HepG2 (cell line): ENCODE results near the gene CDC20. TPM values are rescaled to one million over a fixed set of nuclear protein-coding genes. Genes with fewer than 3 reads are reported as not detected.

Source experiments
- ATAC-seq: fragments of 200-7000 bp; cut with Tn5 transposase; 3 replicates; pipeline ENCODE4 v1.9.1; 2020; ENCODE audit warnings: mild to moderate bottlenecking, moderate library complexity
- BruUV-seq: library from RNA; stranded (reverse); fragments of 400-500 nt; replicated peaks from 2 replicates; lab custom pipeline; 2021; lab: Mats Ljungman, UMichigan
- CTCF ChIA-PET: fragments of 300-600 bp; formaldehyde crosslinking; extraction: SDS; loops from one replicate; lab custom pipeline; 2021; ENCODE audit warnings: low total read pairs, inconsistent platforms, low intra/inter-chr PET ratio; lab: Yijun Ruan, JAX
- POLR2A ChIA-PET: fragments of 350-600 bp; sonication (Branson Sonifier 250); formaldehyde crosslinking; loops from one replicate; lab custom pipeline; 2020; ENCODE audit warnings: antibody characterized with exemption, inconsistent platforms; lab: Yijun Ruan, JAX
- DNase-seq: peaks from one replicate; pipeline ENCODE4 v3.0.0-alpha.2; 2015; ENCODE audit warnings: low spot score
- FAIRE-seq: peaks from 3 replicates; lab custom pipeline; 2011; peaks lifted over from hg19 to GRCh38; lab: Jason Lieb, UNC
- H2AFZ ChIP-seq: one replicate; pipeline ENCODE4 v1.6.1; 2011; ENCODE audit warnings: low read length, inconsistent platforms
- H3K27ac ChIP-seq: fragments of 300-600 bp; 3 replicates; pipeline ENCODE4 v1.8.0; 2011; ENCODE audit warnings: mixed run types, mild to moderate bottlenecking, mixed read lengths, low read length, inconsistent platforms; ENCODE audit not compliant: insufficient read depth; ENCODE audit errors: extremely low read length
- H3K27me3 ChIP-seq, 2 experiments: fragments of 200-600 bp in 1 of 2; 2 replicates in 1 of 2; 3 replicates in 1 of 2; pipeline versions ENCODE4 v1.6.0 to v1.8.0; 2011; ENCODE audit warnings: low read length in 2 of 2, mild to moderate bottlenecking in 2 of 2, moderate library complexity in 2 of 2, inconsistent platforms in 1 of 2; ENCODE audit not compliant: insufficient read depth in 2 of 2, control insufficient read depth in 1 of 2
- H3K36me3 ChIP-seq, 2 experiments: fragments of 200-600 bp in 1 of 2; replicated peaks in 1 of 2; 2 replicates in 1 of 2; 3 replicates in 1 of 2; pipeline versions ENCODE4 v1.5.1 to v1.8.0; 2011; ENCODE audit warnings: low read length in 2 of 2, inconsistent platforms in 1 of 2; ENCODE audit not compliant: insufficient read depth in 2 of 2, control insufficient read depth in 1 of 2
- H3K4me1 ChIP-seq: 2 replicates; pipeline ENCODE4 v1.5.1; 2012; ENCODE audit warnings: low read length, inconsistent platforms; ENCODE audit not compliant: insufficient read depth
- H3K4me2 ChIP-seq: 2 replicates; pipeline ENCODE4 v1.6.0; 2011; ENCODE audit warnings: low read depth, low read length, inconsistent platforms
- H3K4me3 ChIP-seq, 3 experiments: fragments of 200-600 bp in 1 of 3; sonication (generic), shearing (Covaris generic) in 1 of 3; replicated peaks in 1 of 3; 2 replicates each; pipeline ENCODE4 v1.5.1; 2011 to 2016; ENCODE audit warnings: low read length in 3 of 3, inconsistent platforms in 2 of 3, low read depth in 2 of 3, mild to moderate bottlenecking in 2 of 3, control low read depth in 1 of 3, mixed read lengths in 1 of 3; ENCODE audit not compliant: insufficient read depth in 1 of 3
- H3K79me2 ChIP-seq: one replicate; pipeline ENCODE4 v1.6.1; 2011; ENCODE audit warnings: low read length, inconsistent platforms; ENCODE audit not compliant: insufficient read depth
- H3K9ac ChIP-seq: 2 replicates; pipeline ENCODE4 v1.6.0; 2011; ENCODE audit warnings: mild to moderate bottlenecking, low read depth, low read length, inconsistent platforms; ENCODE audit not compliant: insufficient read depth
- H3K9me3 ChIP-seq: 2 replicates; pipeline ENCODE4 v1.5.1; 2012; ENCODE audit warnings: mild to moderate bottlenecking, low read length
- H4K20me1 ChIP-seq: 2 replicates; pipeline ENCODE4 v1.6.0; 2011; ENCODE audit warnings: inconsistent platforms, mild to moderate bottlenecking, low read length, moderate library complexity; ENCODE audit not compliant: insufficient read depth
- MYNN ChIP-seq: sonication (generic); formaldehyde crosslinking; IDR thresholded peaks from 2 replicates; pipeline ENCODE4 v1.4.0; 2020; ENCODE audit warnings: mild to moderate bottlenecking, low read depth, missing genetic modification reagents
- NFE2 ChIP-seq: sonication (generic); formaldehyde crosslinking; IDR thresholded peaks from 2 replicates; pipeline ENCODE4 v1.4.0; 2020; ENCODE audit warnings: missing genetic modification reagents
- NFE2L1 ChIP-seq: sonication (generic); formaldehyde crosslinking; IDR thresholded peaks from 2 replicates; pipeline ENCODE4 v1.4.0; 2020; ENCODE audit warnings: missing genetic modification reagents, mild to moderate bottlenecking, borderline replicate concordance
- RAD21 ChIP-seq: fragments of 450-650 bp; formaldehyde crosslinking; IDR thresholded peaks from 2 replicates; pipeline ENCODE4 v1.5.0; 2020; ENCODE audit warnings: mild to moderate bottlenecking
- XRCC5 ChIP-seq: fragments of 200-400 bp; formaldehyde crosslinking; optimal IDR thresholded peaks from 2 replicates; pipeline ENCODE3; 2017; ENCODE audit warnings: mild to moderate bottlenecking, low read length
- ZSCAN31 ChIP-seq: sonication (generic); formaldehyde crosslinking; IDR thresholded peaks from 2 replicates; pipeline ENCODE4 v1.5.0; 2020; ENCODE audit warnings: low read depth, mild to moderate bottlenecking, missing genetic modification reagents
- WGBS: methylation state at CpG from one replicate; pipeline ENCODE4 v1.1.6; 2017; ENCODE audit warnings: low lambda C conversion rate; 5-methylcytosine and 5-hydroxymethylcytosine counted together
- in situ Hi-C: cut with HindIII; loops from 2 replicates; pipeline ENCODE4 v1.10.0; 2017; ENCODE audit warnings: low pct_unique_long_range_greater_than_20kb; ENCODE audit not compliant: extremely low pct_ligation_motif_present
- intact Hi-C: fragments of 100-400 bp; cut with micrococcal nuclease; formaldehyde crosslinking; loops from one replicate; pipeline ENCODE4 v1.10.0; 2022; ENCODE audit not compliant: unreplicated experiment
- polyA plus RNA-seq, 8 experiments: library from polyadenylated mRNA; depleted of rRNA in 3 of 8; stranded (reverse) in 7 of 8; unstranded in 1 of 8; fragments of >200 nt; fragmentation: Illumina TruSeq in 4 of 8; extraction: Trizol in 4 of 8; gene quantifications; 2 replicates each; pipeline versions ENCODE4 v1.2.1 to v1.2.3, GENCODE V29; 2011 to 2016; ENCODE audit warnings: low read depth in 4 of 8, missing spikeins in 1 of 8, mixed read lengths in 1 of 8; ENCODE audit not compliant: insufficient read depth in 1 of 8
- total RNA-seq, 5 experiments: library from RNA; depleted of rRNA; stranded (reverse); fragments of >200 nt; fragmentation: Illumina TruSeq; extraction: Trizol; gene quantifications; 2 replicates each; pipeline ENCODE4 v1.2.3, GENCODE V29; 2016; ENCODE audit warnings: low read depth in 1 of 5
- TF ChIP-seq, protein P1 (sequence below): sonication (generic); formaldehyde crosslinking; IDR thresholded peaks from 2 replicates; pipeline ENCODE4 v1.4.0; 2020; ENCODE audit warnings: missing genetic modification reagents
- TF ChIP-seq, protein P2 (sequence below): sonication (generic); formaldehyde crosslinking; IDR thresholded peaks from 2 replicates; pipeline ENCODE4 v1.8.0; 2022; ENCODE audit warnings: mild to moderate bottlenecking, missing genetic modification reagents

The CDC20 gene
- total and polyA plus RNA-seq, 2 of the 13 experiments (the other 11 are each of a cell fraction or from before 2014, with no cell fraction given): 57.9 to 90.0 TPM

DNA sequence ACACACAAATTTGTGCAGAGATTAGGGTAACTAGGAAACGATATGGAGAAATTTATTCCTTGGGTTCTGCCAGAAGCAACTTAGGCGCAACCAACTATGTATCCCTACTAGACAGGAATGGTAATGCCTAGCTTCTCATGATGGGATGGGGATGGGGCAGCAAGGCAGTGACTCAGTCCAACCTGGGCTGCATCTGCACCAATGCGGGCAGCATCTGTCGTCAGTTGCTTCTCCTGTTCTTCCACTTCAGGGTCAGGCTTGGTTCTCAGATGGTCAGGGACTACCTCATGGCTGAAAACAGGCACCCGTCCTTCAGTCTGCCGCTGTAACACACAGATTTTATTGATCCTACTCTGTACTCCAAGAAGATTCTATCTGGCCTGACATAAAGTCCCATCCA is 27.9 kb downstream of the CDC20 start:
- Histone ChIP-seq H3K4me2 (no peak overlapping the region), H2AFZ (no peak overlapping the region), H3K9me3 (no peaks in the 10 kb centered on the region), H3K79me2 (peaks cover 31% of the 10 kb centered on the region), H3K9ac (no peak overlapping the region)
- intact Hi-C loops: no loop called here
- CTCF ChIA-PET: no interaction called here
- no peak for FAIRE-seq
- BruUV-seq: no TSS peak
- TF ChIP-seq RAD21 (CRISPR knock-in tag) (no peak), NFE2 (CRISPR knock-in tag) (no peak), XRCC5 (no peak), MYNN (no peak), NFE2L1 (CRISPR knock-in tag) (no peak), ZSCAN31 (CRISPR knock-in tag) (no peak)
- TF ChIP-seq, protein P1, sequence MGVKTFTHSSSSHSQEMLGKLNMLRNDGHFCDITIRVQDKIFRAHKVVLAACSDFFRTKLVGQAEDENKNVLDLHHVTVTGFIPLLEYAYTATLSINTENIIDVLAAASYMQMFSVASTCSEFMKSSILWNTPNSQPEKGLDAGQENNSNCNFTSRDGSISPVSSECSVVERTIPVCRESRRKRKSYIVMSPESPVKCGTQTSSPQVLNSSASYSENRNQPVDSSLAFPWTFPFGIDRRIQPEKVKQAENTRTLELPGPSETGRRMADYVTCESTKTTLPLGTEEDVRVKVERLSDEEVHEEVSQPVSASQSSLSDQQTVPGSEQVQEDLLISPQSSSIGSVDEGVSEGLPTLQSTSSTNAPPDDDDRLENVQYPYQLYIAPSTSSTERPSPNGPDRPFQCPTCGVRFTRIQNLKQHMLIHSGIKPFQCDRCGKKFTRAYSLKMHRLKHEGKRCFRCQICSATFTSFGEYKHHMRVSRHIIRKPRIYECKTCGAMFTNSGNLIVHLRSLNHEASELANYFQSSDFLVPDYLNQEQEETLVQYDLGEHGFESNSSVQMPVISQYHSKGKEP (CRISPR knock-in tag): no peak
- TF ChIP-seq, protein P2, sequence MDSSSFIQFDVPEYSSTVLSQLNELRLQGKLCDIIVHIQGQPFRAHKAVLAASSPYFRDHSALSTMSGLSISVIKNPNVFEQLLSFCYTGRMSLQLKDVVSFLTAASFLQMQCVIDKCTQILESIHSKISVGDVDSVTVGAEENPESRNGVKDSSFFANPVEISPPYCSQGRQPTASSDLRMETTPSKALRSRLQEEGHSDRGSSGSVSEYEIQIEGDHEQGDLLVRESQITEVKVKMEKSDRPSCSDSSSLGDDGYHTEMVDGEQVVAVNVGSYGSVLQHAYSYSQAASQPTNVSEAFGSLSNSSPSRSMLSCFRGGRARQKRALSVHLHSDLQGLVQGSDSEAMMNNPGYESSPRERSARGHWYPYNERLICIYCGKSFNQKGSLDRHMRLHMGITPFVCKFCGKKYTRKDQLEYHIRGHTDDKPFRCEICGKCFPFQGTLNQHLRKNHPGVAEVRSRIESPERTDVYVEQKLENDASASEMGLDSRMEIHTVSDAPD: no peak
- TF ChIP-seq, all 625 proteins: peak for 0
- in situ Hi-C loops: no loop called here
- ATAC-seq (no peak), DNase-seq (no peak)
- H4K20me1 ChIP-seq: no peaks in the 10 kb centered on the region
- peaks cover 17 to 49% of the 10 kb centered on the region in 2 experiments for H3K36me3 ChIP-seq
- H3K4me1 ChIP-seq: peaks cover 40% of the 10 kb centered on the region
- POLR2A ChIA-PET: no interaction called here
- WGBS: 98% methylated on average over 6 of the region's 6 CpGs
- no peak overlapping the region for H3K27ac ChIP-seq
- no peak overlapping the region for H3K4me3 ChIP-seq
- peaks cover 0 to 3% of the 10 kb centered on the region in 2 experiments; a peak in 1 of 5 replicates for H3K27me3 ChIP-seq
